AG09319 (cell line): ENCODE results near the gene USP10.

Experiments
- DNase-seq: peaks from one replicate; pipeline ENCODE4 v3.0.0-alpha.2; 2010; ENCODE audit warnings: low read depth; ENCODE audit errors: extremely low read depth
- CTCF ChIP-seq: IDR thresholded peaks from 2 replicates; pipeline ENCODE4 v1.5.1; 2011; ENCODE audit warnings: low read depth, mild to moderate bottlenecking, inconsistent platforms, low read length, moderate library complexity

USP10 gene

DNA sequence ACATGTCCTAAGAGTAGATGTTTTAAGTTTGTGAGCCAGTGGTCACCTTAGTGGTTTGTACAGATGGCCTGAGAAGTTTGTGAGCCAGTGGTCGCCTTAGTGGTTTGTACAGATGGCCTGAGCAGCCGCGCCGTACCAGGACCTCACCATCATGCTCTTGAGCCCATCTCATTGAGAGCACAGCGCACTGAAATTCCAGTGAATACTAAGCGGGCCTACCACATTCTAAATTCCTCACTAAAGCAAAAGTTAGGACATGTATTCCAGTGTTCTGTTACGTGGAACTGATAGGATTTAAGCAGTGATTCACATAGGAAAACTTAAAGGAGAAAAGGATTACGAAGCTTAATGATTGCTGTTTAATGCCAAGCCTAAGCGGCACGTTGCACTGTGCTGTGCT is 3.9 kb downstream of the USP10 start:
- TF ChIP-seq CTCF: no peak
- no peak for DNase-seq

DNA sequence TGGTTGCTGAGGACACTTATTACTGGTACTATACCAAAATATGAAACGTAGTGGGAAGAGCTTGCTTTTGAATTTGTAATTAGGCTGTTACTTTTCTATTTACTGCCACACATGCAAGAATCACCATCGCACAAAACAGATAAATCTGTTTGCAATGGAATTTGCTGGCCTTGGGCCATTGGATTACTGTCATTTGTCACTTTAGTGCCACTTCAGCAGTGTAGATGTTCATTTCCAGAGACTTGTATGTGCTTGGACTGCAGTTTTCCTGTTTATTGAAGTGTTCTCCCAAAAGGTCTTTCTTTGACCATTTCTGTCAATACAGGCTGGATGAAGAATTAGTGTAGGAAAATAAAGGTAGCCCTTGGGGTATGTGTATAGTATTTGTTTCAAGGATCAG is 4.5 kb downstream of the USP10 start:
- no peak for TF ChIP-seq CTCF
- DNase-seq: no peak

DNA sequence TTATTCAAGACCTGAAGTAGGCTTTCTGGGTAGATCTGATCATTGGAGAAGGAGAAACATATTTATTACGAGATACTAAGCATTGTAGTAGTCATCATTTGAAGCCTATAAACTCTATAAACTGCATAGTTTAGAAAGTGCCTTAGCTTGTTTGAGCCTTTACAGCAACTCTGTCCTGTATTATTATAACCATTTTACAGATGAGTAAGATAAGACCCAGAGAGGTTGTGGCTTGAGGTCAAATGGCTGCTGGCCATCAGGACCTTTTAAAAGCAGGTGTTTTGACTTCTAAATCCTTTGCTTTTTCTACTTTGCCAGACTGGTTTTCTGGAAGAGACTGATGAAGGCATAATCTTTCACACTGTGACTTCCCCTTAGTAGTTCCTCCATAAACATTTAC is 7.1 kb downstream of the USP10 start:
- DNase-seq: no peak
- no peak for TF ChIP-seq CTCF

GRCh38 chr16:84709609-84710008 is 9.8 kb downstream of the USP10 start:
- TF ChIP-seq CTCF: no peak
- DNase-seq: no peak

- no peak for TF ChIP-seq CTCF
- DNase-seq: no peak
Measured at GRCh38 chr16:84710686-84711085, 10.9 kb downstream of the USP10 start.

- DNase-seq: no peak
- no peak for TF ChIP-seq CTCF
Measured at GRCh38 chr16:84712138-84712671, 12.4 kb downstream of the USP10 start.

DNA sequence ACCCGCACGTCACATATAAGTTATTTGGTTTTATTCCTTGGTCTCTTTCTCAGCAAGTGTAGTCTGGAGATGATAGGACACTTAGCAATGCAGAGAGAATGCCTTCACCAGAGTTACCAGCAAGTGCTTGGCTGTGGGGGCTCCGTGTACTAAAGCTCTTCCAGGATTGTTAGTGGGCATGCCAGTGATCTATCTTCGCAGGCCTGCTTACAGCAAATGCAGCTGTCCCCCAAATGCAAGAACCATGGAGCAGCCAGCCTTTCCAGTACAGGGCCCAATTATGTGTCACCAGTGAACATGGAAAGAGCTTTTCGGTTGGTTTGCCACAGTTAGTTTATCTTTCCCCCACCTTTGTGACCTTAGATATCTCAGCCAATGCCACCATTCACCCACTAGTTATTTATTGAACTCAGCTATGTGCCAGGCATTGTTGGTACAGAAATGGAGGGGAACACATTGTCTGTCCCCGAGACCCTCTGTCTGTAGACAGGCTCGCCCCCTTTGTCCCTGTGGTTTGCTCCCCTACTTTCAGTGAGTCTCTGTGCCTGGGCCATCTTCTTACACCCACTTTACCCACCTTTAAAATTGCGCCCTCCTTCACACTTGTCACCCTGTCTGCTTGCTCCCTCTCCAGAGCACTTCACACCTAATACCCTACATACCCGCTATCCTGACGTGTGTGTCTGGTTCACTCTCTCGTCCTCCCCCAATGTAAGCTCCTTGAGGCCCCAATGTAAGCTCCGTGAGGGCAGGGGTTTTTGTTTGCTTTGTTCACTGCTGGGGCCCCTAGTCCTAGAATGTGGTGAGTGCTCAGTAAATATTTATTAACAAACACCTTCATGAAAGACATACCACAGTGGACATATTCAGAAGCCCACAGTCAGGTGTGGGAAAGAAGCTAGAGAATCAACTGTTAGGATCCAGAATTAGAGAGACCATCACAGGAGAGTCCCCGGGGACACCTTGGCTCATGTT is 13.3 kb downstream of the USP10 start:
- TF ChIP-seq CTCF: no peak
- no peak for DNase-seq
